IMR-90 (cell line): ENCODE data around the gene CFAP61.

Experiments
- BHLHE40 ChIP-seq: fragments of 150-350 bp; IDR thresholded peaks from 2 replicates; pipeline ENCODE4 v1.6.1; 2016; ENCODE audit warnings: mild to moderate bottlenecking, low read depth, low read length
- CEBPB ChIP-seq: IDR thresholded peaks from 2 replicates; pipeline ENCODE4 v1.6.1; 2012; ENCODE audit warnings: low read depth, low read length, improper control_type of control experiment
- MAFK ChIP-seq: IDR thresholded peaks from 2 replicates; pipeline ENCODE4 v1.6.1; 2012; ENCODE audit warnings: low read depth, low read length, improper control_type of control experiment
- MAZ ChIP-seq: IDR thresholded peaks from 2 replicates; pipeline ENCODE4 v1.6.1; 2012; ENCODE audit warnings: low read depth, mild to moderate bottlenecking, low read length, improper control_type of control experiment, moderate library complexity, borderline replicate concordance
- MXI1 ChIP-seq: IDR thresholded peaks from 2 replicates; pipeline ENCODE4 v1.6.1; 2012; ENCODE audit warnings: low read depth, mild to moderate bottlenecking, low read length, moderate library complexity, borderline replicate concordance
- POLR2A ChIP-seq: IDR thresholded peaks from 2 replicates; pipeline ENCODE4 v1.6.1; 2012; ENCODE audit warnings: mild to moderate bottlenecking, low read depth, low read length
- RAD21 ChIP-seq: IDR thresholded peaks from 2 replicates; pipeline ENCODE4 v1.6.1; 2012; ENCODE audit warnings: low read length, improper control_type of control experiment
- RFX5 ChIP-seq: IDR thresholded peaks from 2 replicates; pipeline ENCODE4 v1.8.0; 2012; ENCODE audit warnings: low read depth, mild to moderate bottlenecking, low read length, moderate library complexity
- SMC3 ChIP-seq: fragments of 150-350 bp; IDR thresholded peaks from 2 replicates; pipeline ENCODE4 v1.6.1; 2016; ENCODE audit warnings: low read depth, mild to moderate bottlenecking, antibody characterized with exemption, low read length, moderate library complexity
- TF ChIP-seq, protein P1 (sequence below): conservative IDR thresholded peaks from 2 replicates; pipeline ENCODE4 v1.5.1; 2012; ENCODE audit warnings: mild to moderate bottlenecking, low read depth, low read length, improper control_type of control experiment
- TF ChIP-seq, protein P2 (sequence below): fragments of 150-350 bp; IDR thresholded peaks from 2 replicates; pipeline ENCODE4 v1.6.1; 2017; ENCODE audit warnings: mild to moderate bottlenecking, antibody characterized with exemption, low read length, low read depth

DNA sequence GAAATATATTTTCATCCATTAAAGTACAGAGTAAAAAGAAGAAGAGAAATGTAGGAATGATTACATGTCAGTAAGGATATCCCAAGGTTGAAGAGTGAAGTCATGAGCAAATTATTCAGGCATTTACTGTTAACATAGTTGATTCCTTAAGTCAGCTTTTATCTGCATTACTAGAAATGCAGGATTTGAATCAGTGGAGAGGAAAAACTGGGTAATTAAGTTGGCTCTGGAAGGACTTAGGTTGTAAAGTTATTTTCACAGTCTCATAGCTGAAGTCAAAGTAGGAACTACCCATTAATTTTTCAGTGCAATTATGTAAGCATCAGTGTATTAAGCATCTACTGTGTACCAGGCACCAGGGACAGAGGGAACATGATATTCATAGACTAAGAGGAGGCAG is 27.4 kb upstream of the CFAP61 start:
- TF ChIP-seq, protein P1, sequence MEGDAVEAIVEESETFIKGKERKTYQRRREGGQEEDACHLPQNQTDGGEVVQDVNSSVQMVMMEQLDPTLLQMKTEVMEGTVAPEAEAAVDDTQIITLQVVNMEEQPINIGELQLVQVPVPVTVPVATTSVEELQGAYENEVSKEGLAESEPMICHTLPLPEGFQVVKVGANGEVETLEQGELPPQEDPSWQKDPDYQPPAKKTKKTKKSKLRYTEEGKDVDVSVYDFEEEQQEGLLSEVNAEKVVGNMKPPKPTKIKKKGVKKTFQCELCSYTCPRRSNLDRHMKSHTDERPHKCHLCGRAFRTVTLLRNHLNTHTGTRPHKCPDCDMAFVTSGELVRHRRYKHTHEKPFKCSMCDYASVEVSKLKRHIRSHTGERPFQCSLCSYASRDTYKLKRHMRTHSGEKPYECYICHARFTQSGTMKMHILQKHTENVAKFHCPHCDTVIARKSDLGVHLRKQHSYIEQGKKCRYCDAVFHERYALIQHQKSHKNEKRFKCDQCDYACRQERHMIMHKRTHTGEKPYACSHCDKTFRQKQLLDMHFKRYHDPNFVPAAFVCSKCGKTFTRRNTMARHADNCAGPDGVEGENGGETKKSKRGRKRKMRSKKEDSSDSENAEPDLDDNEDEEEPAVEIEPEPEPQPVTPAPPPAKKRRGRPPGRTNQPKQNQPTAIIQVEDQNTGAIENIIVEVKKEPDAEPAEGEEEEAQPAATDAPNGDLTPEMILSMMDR: no peak
- no peak for TF ChIP-seq POLR2A
- TF ChIP-seq RAD21: no peak
- TF ChIP-seq MAFK: 0 out of 2 replicates have a peak, but pooled peaks have one; percentile 10
- TF ChIP-seq BHLHE40: no peak
- TF ChIP-seq SMC3: no peak
- no peak for TF ChIP-seq MAZ
- no peak for TF ChIP-seq RFX5
- TF ChIP-seq CEBPB: no peak
- TF ChIP-seq, protein P2, sequence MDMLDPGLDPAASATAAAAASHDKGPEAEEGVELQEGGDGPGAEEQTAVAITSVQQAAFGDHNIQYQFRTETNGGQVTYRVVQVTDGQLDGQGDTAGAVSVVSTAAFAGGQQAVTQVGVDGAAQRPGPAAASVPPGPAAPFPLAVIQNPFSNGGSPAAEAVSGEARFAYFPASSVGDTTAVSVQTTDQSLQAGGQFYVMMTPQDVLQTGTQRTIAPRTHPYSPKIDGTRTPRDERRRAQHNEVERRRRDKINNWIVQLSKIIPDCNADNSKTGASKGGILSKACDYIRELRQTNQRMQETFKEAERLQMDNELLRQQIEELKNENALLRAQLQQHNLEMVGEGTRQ: no peak
- TF ChIP-seq MXI1: no peak
